Choroid plexus epithelial cell (primary cell): ENCODE results near the gene FERMT3.
A peak's percentile ranks its signal among the peaks of the same experiment; 100 is the strongest.

Experiments
- DNase-seq: peaks from one replicate; pipeline ENCODE4 v3.0.0-alpha.2; 2010; ENCODE audit warnings: low read depth
- H3K4me3 ChIP-seq: 2 replicates; pipeline ENCODE4 v1.5.1; 2011; ENCODE audit warnings: low read depth, mild to moderate bottlenecking, control low read depth, low read length, moderate library complexity
- TF ChIP-seq, protein P1 (sequence below): conservative IDR thresholded peaks from 2 replicates; pipeline ENCODE4 v1.5.1; 2011; ENCODE audit warnings: low read depth, mild to moderate bottlenecking, control low read depth, inconsistent platforms, low read length, moderate library complexity

The FERMT3 gene

DNA sequence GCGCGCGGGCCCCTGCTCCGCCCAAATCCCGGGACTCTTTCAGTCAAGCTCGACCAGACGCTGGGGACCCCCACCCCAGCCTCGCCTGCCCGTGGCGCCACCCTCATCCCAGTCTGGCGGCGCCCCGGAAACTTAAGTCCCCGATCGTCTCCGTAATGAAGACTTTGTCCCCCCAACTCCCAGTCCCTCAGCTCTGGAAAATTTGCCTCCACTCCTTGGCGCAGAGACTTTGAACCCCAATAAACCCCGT is 45.2 kb downstream of the FERMT3 start:
- TF ChIP-seq, protein P1, sequence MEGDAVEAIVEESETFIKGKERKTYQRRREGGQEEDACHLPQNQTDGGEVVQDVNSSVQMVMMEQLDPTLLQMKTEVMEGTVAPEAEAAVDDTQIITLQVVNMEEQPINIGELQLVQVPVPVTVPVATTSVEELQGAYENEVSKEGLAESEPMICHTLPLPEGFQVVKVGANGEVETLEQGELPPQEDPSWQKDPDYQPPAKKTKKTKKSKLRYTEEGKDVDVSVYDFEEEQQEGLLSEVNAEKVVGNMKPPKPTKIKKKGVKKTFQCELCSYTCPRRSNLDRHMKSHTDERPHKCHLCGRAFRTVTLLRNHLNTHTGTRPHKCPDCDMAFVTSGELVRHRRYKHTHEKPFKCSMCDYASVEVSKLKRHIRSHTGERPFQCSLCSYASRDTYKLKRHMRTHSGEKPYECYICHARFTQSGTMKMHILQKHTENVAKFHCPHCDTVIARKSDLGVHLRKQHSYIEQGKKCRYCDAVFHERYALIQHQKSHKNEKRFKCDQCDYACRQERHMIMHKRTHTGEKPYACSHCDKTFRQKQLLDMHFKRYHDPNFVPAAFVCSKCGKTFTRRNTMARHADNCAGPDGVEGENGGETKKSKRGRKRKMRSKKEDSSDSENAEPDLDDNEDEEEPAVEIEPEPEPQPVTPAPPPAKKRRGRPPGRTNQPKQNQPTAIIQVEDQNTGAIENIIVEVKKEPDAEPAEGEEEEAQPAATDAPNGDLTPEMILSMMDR: no peak
- no peak for DNase-seq
- H3K4me3 ChIP-seq: peak overlapping the region; percentile 63

DNA sequence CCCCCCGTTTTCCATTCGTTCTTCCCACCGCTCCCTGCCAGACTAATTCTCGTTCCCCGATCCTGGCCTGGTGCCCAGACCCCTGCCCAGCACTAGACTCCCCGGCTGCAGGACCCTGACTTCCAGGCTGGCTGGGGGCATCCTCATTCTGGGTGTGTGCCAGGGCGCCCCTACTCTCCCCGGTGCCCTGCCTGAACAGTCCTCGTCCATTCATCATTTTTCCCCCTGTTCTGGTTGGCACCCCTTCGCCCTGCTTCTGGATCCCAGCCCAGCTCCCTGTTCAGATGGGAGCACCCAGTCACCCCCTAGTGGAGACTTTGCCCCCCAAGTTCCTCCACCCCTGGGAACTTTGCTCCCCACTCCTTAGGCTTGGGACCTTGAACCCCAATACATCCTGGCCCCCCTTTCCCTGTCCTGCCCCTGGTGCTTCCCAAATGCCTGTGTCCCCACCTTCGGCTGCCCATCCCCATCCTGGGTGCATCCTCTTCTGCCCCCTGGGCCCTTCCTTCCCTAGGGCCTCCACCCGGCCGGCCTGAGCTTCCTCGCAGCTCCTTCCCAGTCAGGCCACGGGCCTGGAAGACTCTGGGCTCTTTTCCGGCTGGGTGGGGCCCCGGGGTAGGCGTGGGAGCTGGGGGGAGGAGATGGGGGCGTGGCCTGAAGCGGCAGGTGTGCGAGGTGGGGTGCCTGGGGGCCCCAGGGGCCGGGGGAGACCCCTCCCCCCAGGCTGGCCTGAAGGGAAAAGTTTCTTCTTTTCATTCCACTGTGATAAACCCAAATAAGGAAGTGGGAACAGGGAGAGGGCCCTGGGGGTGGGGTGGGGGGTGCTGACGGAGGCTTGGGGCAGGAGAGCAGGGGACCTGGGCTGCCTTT is 45.7 kb downstream of the FERMT3 start:
- TF ChIP-seq, protein P1: peak; percentile 39
- H3K4me3 ChIP-seq: peak overlapping the region; percentile 63
- DNase-seq: no peak

DNA sequence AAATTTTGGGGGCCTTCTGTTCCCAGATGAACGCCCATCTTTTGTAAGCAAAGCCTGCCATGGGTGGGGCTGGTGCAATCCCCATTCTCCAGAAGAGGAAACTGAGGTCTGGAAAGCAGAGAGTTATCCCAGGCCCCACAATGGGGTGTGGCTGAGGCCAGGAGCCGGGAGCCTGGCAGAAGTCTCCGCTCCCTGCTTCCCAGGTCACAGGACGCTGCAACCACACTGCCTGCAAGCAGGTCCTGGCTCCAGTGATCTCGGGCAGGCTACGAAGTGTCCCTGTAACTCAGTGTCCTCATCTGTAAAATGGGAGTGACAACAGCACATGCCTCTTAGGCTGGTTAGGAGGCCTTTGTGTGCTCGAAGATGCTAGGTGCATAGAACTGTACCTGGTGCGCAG is 46.5 kb downstream of the FERMT3 start:
- H3K4me3 ChIP-seq: no peak overlapping the region
- TF ChIP-seq, protein P1: no peak

DNA sequence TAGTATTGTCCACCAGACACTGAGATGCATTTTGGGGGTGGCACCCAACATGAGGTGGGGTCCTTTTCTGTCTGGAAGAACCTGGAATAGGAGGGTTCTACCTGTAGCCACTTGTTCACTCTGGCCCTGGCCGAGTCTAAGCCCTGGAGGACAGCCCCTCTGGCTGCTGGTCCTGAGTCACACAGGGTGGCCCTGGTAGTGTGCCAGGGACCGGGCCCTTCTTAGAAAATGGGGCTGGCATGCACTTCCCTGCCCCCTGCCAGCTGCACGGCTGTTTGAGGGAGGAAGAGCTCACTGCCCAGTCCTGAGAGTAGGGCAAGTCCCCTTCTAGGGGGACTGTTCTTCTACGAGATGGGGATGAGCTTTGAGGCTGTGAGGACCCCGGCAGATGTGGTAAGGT is 47.0 kb downstream of the FERMT3 start:
- no peak for DNase-seq
- no peak overlapping the region for H3K4me3 ChIP-seq

More for the DNA sequence above, 46.5 kb downstream of the FERMT3 start:
- DNase-seq: no peak

DNA sequence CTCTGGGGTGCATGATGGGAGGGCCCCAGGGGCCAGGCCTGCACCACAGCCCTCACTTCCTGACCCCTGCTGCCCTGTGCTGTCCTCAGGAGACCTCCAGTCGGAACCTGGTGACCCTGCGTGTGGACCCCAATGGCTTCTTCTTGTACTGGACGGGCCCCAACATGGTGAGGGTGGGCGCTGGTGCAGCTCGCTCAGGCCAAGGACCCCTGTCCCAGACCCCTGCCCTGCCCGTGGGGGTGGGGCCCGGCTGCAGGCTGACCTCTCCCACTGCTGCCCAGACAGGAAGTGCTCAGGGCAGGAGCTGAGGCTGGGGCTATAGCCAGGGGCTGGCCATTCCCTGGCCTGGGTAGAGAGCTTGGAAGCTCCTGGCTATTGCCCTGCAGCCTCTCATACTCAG is 47.8 kb downstream of the FERMT3 start:
- no peak overlapping the region for H3K4me3 ChIP-seq
- TF ChIP-seq, protein P1: no peak
- DNase-seq: no peak

More for the DNA sequence above, 47.0 kb downstream of the FERMT3 start:
- TF ChIP-seq, protein P1: no peak

DNA sequence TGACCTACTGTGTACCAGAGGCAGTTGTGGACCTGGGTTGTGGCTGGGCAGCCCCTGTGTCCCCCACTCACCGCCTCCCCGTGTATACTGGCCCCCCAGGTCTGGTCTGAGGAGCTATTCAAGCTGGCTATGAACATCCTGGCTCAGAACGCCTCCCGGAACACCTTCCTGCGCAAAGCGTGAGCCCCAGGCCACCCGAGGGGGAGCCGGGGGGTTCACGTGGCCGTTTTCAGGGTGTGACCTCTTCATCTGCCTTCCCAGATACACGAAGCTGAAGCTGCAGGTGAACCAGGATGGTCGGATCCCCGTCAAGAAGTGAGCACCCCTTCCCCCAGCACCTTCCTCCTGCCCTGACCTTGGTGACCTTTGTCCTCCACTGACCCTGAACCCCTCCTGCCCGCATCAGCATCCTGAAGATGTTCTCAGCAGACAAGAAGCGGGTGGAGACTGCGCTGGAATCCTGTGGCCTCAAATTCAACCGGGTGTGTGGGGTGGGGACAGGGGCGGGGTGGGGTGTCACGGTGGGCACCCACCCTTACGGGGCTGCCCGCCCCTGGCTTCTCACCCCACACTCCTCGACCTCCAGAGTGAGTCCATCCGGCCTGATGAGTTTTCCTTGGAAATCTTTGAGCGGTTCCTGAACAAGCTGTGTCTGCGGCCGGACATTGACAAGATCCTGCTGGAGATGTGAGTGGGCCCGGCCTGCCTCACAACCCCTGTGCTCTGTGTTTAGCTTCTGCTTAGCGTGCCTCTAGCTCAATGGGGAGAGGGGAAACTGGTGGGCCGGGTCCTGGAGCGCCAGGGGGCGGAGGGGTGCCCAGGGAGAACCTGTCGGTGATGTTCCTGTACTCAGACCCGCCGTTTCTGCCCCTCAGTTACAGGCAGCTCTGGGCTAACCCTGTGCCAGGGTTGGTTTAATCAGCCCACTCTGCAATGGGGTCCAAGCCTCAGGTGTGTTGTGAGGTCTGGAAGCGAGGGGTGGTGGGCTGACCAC is 48.9 kb downstream of the FERMT3 start:
- no peak for DNase-seq
- TF ChIP-seq, protein P1: no peak
- H3K4me3 ChIP-seq: no peak overlapping the region
